ENCODE measurements around the gene ITIH4.

GRCh38 chr3:52783211-52783555, 47.3 kb downstream of the ITIH4 start:
- no peak for TF ChIP-seq CTCF (conservative IDR thresholded peaks at IDR 0.05; ENCODE audit: low read depth, low read length)
- TF ChIP-seq EZH2 (IDR thresholded peaks at IDR 0.05; ENCODE audit: low read length, unreplicated experiment), result no peak

Measured in PC-3 (cell line).